HCEC 1CT (cell line): ENCODE data around the gene ZNF367.

Experiments
- DNase-seq: peaks from one replicate; pipeline ENCODE4 v3.0.0-alpha.2; 2017

Gene ZNF367

DNA sequence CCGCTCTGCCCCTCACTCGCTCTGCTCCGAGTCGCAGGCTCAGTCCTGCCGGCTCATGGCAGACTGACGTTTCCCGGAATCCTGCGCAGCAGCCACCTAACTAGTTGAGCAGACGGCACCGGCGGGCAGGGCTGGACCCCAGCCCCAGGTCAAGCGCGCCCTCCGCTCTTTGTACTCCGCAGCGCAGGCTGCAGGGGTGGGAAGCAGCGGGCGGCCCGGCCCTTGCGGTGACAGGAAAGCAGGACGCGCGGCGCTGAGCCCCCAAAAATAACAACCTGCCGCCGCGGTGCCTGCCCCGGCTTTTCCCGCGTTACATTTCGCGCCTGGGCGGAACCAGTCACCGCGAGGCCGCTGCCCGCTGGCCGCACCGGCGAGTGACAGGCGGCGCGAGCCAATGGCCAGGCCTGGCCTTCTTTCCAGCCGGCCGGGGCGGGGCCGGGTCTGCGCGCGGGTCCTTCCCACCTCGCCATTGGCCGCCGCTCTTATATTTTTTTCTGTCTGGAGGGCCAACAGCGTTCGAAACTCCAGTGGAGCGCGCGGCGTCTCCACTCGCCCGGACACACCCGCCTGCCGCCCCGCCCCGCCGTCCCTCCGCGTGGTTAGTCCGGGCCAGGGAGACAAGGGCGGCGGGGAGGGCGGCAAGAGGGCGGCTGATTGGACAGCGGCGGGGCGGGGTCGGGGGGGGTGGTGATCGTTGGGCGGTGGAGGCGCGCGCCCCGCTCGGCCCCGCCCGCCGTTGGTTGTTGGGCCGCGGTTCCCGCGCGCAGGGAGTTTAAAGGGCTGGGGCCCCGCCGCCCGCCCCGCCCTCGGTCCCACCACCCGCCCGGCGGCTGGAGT, at the start of gene ZNF367:
TSS of gene ZNF367 (minus strand) at position 288 of the 837 bp plus-strand sequence. CDS start 338 bp downstream, outside the sequence.
- peak; percentile 98 for DNase-seq

DNA sequence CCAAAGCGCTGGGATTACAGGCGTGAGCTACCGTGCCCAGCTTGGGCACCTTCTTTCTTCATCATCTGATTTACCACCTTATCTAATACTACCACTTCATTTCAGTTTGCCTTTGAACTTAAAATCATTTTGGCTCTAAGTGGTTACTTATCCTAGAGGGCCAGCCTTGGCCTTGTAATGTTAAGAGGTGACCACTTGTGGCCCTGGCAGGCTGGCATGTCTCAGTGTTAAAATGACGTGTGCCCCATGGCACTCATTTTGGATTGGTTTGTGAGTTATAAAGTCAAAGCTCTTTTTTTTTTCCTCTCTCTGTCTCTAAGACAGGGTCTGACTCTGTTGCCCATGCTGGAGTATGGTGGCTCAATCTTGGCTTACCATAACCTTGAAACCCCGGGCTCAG, 49.6 kb upstream of the ZNF367 start:
- DNase-seq: no peak

GRCh38 chr9:96464426-96464825, 46.3 kb upstream of the ZNF367 start:
- DNase-seq: no peak

DNA sequence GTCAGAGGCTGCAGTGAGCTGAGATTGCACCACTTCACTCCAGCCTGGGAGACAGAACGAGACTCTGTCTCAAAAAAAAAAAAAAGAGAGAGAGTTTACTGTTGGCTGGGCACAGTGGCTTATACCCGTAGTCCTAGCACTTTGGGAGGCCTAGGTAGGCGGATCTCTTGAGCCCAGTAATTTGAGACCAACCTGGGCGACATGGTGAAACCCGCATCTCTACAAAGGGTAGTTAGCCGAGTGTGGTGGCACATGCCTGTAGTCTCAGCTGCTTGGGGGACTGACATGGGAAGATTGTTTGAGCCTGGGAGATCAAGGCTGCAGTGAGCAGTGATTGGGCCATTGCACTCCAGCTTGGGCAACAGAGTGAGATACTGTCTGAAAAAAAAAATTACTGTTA, 44.4 kb upstream of the ZNF367 start:
- no peak for DNase-seq

- DNase-seq: no peak
These were observed 43.2 kb upstream of the ZNF367 start for GRCh38 chr9:96461336-96461735.

GRCh38 chr9:96460882-96461281, 42.7 kb upstream of the ZNF367 start:
- no peak for DNase-seq

- DNase-seq: no peak
These were observed 42.3 kb upstream of the ZNF367 start for GRCh38 chr9:96460470-96460869.

DNA sequence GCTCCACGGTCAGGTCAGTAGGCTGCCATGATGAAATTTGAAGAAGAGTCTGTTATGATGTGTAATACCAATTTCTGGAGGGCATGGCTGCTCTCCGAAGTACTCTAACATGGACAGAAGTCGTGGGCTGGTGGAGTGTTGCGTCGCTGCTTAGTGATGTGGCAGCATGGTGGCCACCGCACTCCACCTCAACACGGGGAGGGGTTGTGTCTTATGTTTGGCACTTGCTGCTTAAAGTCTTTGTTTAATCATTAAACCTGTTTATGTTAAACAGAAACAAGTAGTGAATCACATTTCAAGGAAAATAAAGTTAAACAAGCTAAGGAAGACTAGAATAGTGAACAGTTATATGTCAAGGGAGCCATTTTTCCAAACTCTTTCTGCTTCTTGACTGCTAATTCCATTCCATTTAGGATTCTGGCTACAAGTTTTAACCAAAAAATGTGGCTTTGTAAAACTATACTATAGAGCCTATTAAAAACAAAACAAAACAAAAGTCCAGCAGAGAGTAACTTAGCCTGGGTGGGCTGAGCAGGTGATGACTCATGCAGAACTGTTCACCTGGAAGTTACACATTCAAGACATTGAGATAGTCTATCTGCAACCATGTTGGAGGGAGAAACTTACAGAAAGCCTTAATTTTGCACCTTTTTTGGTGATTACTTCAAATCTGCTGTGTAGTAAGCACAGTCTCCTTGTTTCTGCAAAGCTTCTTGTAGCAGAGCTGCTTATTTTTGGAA, 41.3 kb upstream of the ZNF367 start:
- DNase-seq: no peak

DNA sequence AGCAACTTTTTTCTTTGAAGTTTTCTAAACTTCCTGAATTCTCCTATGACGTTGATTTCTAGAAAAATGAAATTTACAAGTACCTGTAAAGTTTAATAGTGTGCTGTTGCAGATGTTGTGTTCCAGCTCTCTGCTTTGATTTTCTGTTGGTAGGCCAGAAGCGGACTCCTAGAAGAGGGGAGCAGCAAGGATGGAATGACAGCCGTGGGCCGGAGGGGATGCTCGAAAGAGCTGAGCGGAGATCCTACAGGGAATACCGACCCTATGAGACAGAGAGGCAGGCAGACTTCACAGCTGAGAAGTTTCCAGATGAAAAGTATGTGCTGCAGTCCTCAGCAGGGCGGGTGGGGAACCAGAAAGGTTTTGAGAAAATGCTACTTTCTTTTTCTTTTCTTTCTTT, 40.1 kb upstream of the ZNF367 start:
- no peak for DNase-seq

DNA sequence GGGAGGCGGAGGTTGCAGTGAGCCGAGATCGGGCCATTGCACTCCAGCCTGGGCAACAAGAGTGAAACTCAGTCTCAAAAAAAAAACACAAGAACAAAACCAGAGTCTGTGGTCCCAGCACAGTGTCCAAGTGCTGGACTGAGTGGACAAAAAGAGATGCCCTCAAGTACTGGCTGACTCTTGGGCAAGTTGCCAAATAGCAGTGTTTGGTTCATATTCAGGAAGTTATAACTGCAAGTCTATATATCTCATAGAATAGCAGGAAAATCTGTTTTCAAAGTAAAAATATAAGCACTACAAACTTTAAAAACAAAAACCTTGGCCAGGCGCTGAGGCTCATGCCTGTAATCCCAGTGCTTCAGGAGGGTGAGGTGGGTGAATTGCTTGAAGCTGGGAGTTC, 39.1 kb upstream of the ZNF367 start:
- DNase-seq: no peak

DNA sequence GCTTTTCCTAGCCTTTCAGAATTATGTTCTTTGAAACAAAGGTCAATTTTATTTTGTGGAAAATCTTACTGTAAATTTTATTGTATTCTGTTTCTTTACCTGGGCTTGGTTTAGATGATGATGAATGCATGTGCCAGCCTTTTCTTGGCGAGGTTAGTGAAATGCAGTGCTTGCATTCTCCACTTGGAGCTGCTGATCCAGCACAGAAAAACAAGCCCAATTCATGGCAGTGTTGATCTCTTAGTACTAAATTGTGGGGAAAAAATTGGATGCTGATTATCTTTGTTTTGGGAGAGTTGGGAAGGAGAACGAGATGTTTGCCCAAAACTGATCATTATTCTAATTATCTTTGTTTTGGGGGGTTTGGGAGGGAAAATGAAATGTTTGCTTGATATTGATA, 35.5 kb upstream of the ZNF367 start:
- DNase-seq: peak; percentile 48

DNA sequence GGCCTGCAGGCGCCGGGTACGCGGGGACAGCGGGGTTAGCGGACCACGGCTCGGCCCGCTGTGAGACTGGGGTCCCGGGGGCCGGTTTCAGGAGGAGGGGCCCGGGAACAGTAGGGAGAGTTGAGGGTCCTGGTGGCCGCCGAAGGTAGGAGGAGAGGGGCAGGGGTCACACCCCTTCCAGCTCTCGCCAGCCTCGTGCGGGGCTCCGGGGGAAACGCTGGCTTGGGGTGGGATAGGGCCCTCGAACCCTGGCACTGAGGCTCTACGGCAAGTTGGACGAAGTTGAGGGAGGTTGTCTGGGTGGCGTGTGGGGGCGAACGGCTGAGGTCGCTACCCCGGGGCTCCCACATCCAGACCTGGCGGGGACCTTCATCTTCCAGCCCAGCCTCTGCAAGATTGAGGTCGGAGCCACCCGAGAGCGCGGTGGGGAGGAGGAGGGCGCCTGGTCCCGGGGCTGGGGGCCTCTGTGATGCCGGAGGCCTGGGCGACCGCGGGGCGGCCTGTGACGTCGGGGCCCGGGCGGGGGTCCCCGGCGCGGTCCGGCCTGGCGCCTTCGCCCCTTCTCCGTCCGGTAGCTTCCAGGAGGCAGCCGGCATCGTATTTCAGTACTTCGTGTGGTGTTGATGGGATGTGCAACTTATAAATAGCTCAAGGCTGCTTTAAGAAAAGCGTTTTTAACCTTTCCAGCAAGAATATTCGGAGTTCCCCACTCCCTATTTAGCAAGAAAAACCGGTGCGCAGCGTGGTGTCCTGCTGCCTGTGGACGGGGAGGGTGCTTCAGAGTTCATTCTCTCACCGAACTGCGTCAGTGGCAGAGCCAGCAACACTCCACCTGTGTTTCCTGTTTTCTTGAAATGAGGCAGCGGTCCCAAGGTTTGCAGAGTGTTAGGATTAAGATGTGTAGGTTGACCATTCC, 32.7 kb upstream of the ZNF367 start:
- DNase-seq: peak; percentile 9

DNA sequence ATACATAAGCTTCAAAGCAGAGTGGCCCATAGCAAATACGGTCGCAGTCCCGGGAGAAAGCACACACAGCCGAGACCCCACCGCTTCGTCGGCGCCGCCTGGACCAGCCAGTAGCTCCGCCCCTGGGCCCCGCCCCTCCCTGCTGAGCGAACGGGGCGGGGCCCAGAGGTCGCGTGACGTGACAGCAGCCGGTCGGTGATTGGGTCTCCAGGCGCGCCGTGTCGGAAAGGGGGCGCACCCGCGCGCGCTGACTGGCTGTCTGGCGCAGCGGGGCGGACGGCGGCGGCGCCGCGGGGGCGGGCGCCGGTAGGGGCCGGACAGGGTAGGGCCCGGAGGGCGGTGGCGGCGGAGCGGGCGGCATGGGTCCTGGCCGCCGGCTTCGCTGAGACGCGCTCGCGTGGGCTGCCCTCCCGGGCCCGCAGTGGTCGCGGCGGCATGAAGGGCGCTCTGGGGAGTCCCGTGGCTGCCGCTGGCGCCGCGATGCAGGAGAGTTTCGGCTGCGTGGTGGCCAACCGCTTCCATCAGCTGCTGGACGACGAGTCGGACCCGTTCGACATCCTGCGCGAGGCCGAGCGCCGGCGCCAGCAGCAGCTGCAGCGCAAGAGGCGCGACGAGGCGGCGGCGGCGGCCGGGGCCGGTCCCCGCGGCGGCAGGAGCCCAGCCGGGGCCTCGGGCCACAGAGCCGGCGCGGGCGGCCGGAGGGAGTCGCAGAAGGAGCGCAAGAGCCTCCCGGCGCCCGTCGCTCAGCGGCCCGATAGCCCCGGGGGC, 31.9 kb upstream of the ZNF367 start, which contains the start of gene HABP4:
TSS of gene HABP4 (plus strand) at position 325 of the 768 bp plus-strand sequence. CDS start at position 436, 111 bp downstream.
- peak; percentile 96 for DNase-seq

DNA sequence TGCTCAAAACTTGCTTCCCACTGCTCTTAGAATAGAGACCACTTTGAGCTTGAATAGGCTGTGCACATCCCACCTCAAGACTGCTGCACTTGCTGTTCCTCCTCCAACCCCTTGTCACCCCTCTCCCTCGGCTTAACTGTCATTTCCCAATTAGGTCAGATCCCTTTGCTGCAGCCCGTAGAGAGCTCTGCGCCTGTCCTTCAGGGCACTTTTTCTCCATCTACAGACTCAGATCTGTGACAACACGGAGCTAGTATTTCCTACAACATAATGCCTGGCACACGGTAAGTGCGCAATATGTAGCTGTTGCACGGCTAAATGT, 31.3 kb upstream of the ZNF367 start:
- DNase-seq: no peak

DNA sequence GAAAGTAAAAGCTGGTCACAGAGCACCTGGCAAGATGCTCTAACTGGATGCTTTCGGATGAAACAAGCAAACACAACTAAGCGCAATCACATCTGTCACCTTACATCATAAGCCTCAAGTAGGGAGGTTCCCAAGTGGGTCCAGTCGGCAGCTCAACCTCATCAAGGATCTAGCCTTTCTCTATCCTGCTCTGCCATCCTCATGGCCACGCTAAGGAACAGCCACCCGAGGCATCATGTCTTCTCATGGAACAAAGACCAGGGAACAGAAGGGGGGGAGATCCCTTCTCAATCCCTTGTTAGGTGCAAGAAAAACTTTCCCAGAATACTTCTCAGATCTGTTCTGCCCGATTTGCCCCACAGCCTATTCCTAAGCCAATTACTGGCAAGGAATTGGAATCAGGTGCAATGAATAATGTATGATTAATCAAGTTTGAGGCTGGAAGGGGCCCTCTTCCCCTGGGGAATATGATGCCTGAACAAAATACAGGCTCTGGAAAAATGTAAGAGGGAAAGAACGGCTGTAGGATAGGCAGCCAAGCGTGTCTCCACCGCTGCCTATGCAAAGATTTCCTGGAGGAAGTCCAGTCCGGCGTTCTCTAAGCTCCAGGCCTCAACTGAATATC, 30.5 kb upstream of the ZNF367 start:
- no peak for DNase-seq

- peak; percentile 22 for DNase-seq
These were observed 29.2 kb upstream of the ZNF367 start for GRCh38 chr9:96447406-96447805.

- DNase-seq: no peak
These were observed 24.3 kb upstream of the ZNF367 start for GRCh38 chr9:96442491-96442890.

DNA sequence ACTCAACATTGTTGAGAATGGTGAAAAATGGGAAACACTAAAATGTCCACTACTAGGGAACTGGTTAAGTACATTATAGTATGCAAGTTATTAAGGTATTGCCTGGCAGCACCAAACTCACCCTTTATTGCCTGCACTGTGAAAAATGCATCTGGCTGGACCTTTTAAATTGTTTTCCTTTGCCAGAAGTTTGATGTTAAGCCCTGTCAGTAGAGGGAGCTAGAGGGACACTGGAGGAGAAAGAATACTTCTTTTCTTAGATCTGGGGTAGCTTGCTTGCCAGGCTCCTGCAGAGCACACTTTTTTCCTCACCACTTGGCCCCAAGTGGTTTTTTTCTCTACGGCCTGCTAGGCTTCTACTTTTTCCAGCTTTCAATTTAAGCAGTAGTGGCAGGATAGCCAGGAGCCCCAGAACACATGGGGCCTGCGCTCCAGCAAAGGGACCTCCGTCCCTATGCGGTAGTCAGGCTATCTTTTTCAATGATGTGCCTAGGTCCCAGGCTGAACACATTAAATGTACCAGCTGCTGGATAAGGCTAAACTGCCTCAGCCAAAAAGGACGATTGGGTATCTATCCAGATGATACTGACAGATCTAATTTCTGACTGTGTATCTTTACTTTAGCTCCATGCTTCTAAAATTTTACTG, 23.8 kb upstream of the ZNF367 start:
- no peak for DNase-seq

DNA sequence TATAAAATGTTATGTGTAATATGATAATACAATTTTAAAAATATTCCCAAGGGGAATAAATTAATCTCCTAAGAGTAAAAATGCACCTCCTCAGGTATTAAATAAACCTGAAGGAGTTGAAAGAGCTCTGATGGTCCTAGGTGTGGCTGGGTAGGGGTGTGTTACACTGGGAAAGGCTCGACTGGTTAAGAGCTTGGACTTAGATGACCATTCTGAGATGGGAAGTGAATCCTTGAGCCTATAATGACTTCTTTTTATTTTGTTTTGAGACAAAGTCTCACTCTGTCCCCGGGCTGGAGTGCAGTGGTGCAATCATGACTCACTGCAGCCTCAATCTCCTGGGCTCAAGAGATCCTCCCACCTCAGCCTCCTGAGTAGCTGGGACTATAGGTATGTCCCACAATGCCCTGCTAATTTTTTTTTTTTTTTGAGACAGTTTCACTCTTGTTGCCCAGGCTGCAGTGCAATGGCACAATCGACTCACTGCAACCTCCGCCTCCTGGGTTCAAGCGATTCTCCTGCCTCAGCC, 22.6 kb upstream of the ZNF367 start:
- DNase-seq: no peak

GRCh38 chr9:96437454-96437853, 19.3 kb upstream of the ZNF367 start:
- no peak for DNase-seq
